Measurements from ENCODE around the gene DAAM2. TPM values are rescaled to one million over a fixed set of nuclear protein-coding genes. Genes with fewer than 3 reads are reported as not detected.

Gene DAAM2
- total and polyA plus RNA-seq, 2 donors (not counting 3 experiments of a cell fraction or from before 2014, with no cell fraction given) = 0.42 to 0.44 TPM

- dilution Hi-C loops (cut with MboI; ENCODE audit: extremely low pct_ligation_motif_present, low sequenced_read_pairs) = no loop called here
- no peaks in the 10 kb centered on the region for H3K9me3 ChIP-seq (replicated peaks; ENCODE audit: control insufficient read depth, insufficient read depth, low read length)
- no peak overlapping the region for H2AFZ ChIP-seq (ENCODE audit: low read depth, low read length)
- no TSS peak for BruUV-seq (replicated peaks)
- H3K27me3 ChIP-seq (ENCODE audit: control insufficient read depth in 2 of 2, insufficient read depth in 2 of 2, low read length in 2 of 2) = no peaks in the 10 kb centered on the region
- no peak overlapping the region for H3K9ac ChIP-seq (replicated peaks; ENCODE audit: extremely low read depth, insufficient read depth, low read length)
- TF ChIP-seq FOS (IDR thresholded peaks at IDR 0.05; ENCODE audit: borderline replicate concordance, insufficient read depth, low read length) (no peak), JUN (IDR thresholded peaks at IDR 0.05; ENCODE audit: borderline replicate concordance, insufficient read depth, insufficient read length, low read depth) (no peak), POLR2A (IDR thresholded peaks at IDR 0.05; ENCODE audit: low read depth, low read length) (no peak), MYC (IDR thresholded peaks at IDR 0.05; ENCODE audit: low read depth, low read length) (no peak), CTCF (IDR thresholded peaks at IDR 0.05; ENCODE audit: extremely low read depth in 1 of 2, insufficient read depth in 1 of 2, low read depth in 1 of 2, low read length in 2 of 2) (no peak), MAX (IDR thresholded peaks at IDR 0.05; ENCODE audit: insufficient read depth, insufficient read length) (no peak)
- no peaks in the 10 kb centered on the region for H3K9me1 ChIP-seq (replicated peaks; ENCODE audit: control insufficient read depth, extremely low read depth, insufficient read depth, low read length)
- H3K4me1 ChIP-seq (ENCODE audit: control insufficient read depth, extremely low read depth, insufficient read depth, low read length) = no peaks in the 10 kb centered on the region
- POLR2A ChIA-PET = no interaction called here
- H3K27ac ChIP-seq (ENCODE audit: insufficient read depth, low read depth, low read length) = no peak overlapping the region
- no peaks in the 10 kb centered on the region for H4K20me1 ChIP-seq (replicated peaks; ENCODE audit: control insufficient read depth, extremely low read depth, insufficient read depth, low read length)
- no peak overlapping the region for H3K4me3 ChIP-seq (replicated peaks in 1 of 3; ENCODE audit: insufficient read depth in 1 of 3, low read depth in 1 of 3, low read length in 3 of 3)
- FAIRE-seq = no peak
- H3K4me2 ChIP-seq (ENCODE audit: insufficient read depth, low read length) = no peak overlapping the region
- intact Hi-C loops (cut with micrococcal nuclease) = no loop called here
- H3K36me3 ChIP-seq (ENCODE audit: control insufficient read depth in 2 of 2, extremely low read depth in 1 of 2, insufficient read depth in 2 of 2, low read length in 2 of 2) = no peaks in the 10 kb centered on the region
- DNase-seq (ENCODE audit: low read depth, low spot score) = no peak
- CTCF ChIA-PET = no interaction called here
- H3K79me2 ChIP-seq (ENCODE audit: control insufficient read depth, insufficient read depth, low read length) = no peaks in the 10 kb centered on the region
These were observed 159.0 kb downstream of the DAAM2 start for GRCh38 chr6:39951191-39951590.

- Histone ChIP-seq H3K4me2 (ENCODE audit: insufficient read depth, low read length) (no peak overlapping the region), H3K4me1 (ENCODE audit: control insufficient read depth, extremely low read depth, insufficient read depth, low read length) (no peaks in the 10 kb centered on the region), H3K4me3 (replicated peaks in 1 of 3; ENCODE audit: insufficient read depth in 1 of 3, low read depth in 1 of 3, low read length in 3 of 3) (no peak overlapping the region), H3K27ac (ENCODE audit: insufficient read depth, low read depth, low read length) (no peak overlapping the region), H3K9ac (replicated peaks; ENCODE audit: extremely low read depth, insufficient read depth, low read length) (no peak overlapping the region), H4K20me1 (replicated peaks; ENCODE audit: control insufficient read depth, extremely low read depth, insufficient read depth, low read length) (no peaks in the 10 kb centered on the region), H3K9me3 (replicated peaks; ENCODE audit: control insufficient read depth, insufficient read depth, low read length) (no peaks in the 10 kb centered on the region), H3K79me2 (ENCODE audit: control insufficient read depth, insufficient read depth, low read length) (no peaks in the 10 kb centered on the region), H3K36me3 (ENCODE audit: control insufficient read depth in 2 of 2, extremely low read depth in 1 of 2, insufficient read depth in 2 of 2, low read length in 2 of 2) (no peaks in the 10 kb centered on the region), H2AFZ (ENCODE audit: low read depth, low read length) (no peak overlapping the region), H3K27me3 (ENCODE audit: control insufficient read depth in 2 of 2, insufficient read depth in 2 of 2, low read length in 2 of 2) (no peaks in the 10 kb centered on the region), H3K9me1 (replicated peaks; ENCODE audit: control insufficient read depth, extremely low read depth, insufficient read depth, low read length) (no peaks in the 10 kb centered on the region)
- dilution Hi-C loops (cut with MboI; ENCODE audit: extremely low pct_ligation_motif_present, low sequenced_read_pairs) = no loop called here
- no peak for TF ChIP-seq MYC (IDR thresholded peaks at IDR 0.05; ENCODE audit: low read depth, low read length)
- no peak for TF ChIP-seq POLR2A (IDR thresholded peaks at IDR 0.05; ENCODE audit: low read depth, low read length)
- no peak for TF ChIP-seq POLR2AphosphoS5 (IDR thresholded peaks at IDR 0.05; ENCODE audit: insufficient read depth, low read depth, low read length)
- no peak for TF ChIP-seq CTCF (IDR thresholded peaks at IDR 0.05; ENCODE audit: extremely low read depth in 1 of 2, insufficient read depth in 1 of 2, low read depth in 1 of 2, low read length in 2 of 2)
- no peak for TF ChIP-seq GATA2 (IDR thresholded peaks at IDR 0.05; ENCODE audit: insufficient read depth, insufficient read length, low read depth, low read length)
- TF ChIP-seq JUN (IDR thresholded peaks at IDR 0.05; ENCODE audit: borderline replicate concordance, insufficient read depth, insufficient read length, low read depth) = no peak
- no peak for TF ChIP-seq MAX (IDR thresholded peaks at IDR 0.05; ENCODE audit: insufficient read depth, insufficient read length)
- TF ChIP-seq EZH2 (IDR thresholded peaks at IDR 0.05; ENCODE audit: borderline replicate concordance, low read depth, low read length, severe bottlenecking) = no peak
- TF ChIP-seq FOS (IDR thresholded peaks at IDR 0.05; ENCODE audit: borderline replicate concordance, insufficient read depth, low read length) = no peak
- CTCF ChIA-PET = no interaction called here
- no TSS peak for BruUV-seq (replicated peaks)
- DNase-seq (ENCODE audit: low read depth, low spot score) (no peak), FAIRE-seq (no peak)
- intact Hi-C loops (cut with micrococcal nuclease) = no loop called here
- POLR2A ChIA-PET = no interaction called here
These were observed 159.5 kb downstream of the DAAM2 start for GRCh38 chr6:39951716-39952115.
